GM23248 (cell line): Measurements from ENCODE around the gene EGF. TPM values are rescaled to one million over a fixed set of nuclear protein-coding genes. Genes with fewer than 3 reads are reported as not detected.

Experiments
- DNase-seq: peaks from one replicate; pipeline ENCODE4 v3.0.0-alpha.2; 2015
- H2AFZ ChIP-seq: fragments of 200-600 bp; sonication (generic); 2 replicates; pipeline ENCODE4 v1.6.1; 2016; ENCODE audit warnings: antibody characterized with exemption
- H3F3A ChIP-seq: fragments of 200-600 bp; sonication (generic); 2 replicates; pipeline ENCODE4 v1.6.1; 2016; ENCODE audit warnings: mild to moderate bottlenecking, antibody characterized with exemption, mixed run types; ENCODE audit not compliant: insufficient read depth
- H3K27ac ChIP-seq: fragments of 200-600 bp; sonication (generic); 2 replicates; pipeline ENCODE4 v1.5.1; 2016; ENCODE audit warnings: mild to moderate bottlenecking
- H3K27me3 ChIP-seq: fragments of 200-600 bp; sonication (generic); replicated peaks from 2 replicates; pipeline ENCODE4 v1.6.1; 2016; ENCODE audit warnings: mild to moderate bottlenecking; ENCODE audit not compliant: insufficient read depth
- H3K36me3 ChIP-seq: fragments of 200-600 bp; sonication (generic); 2 replicates; pipeline ENCODE4 v1.6.1; 2016; ENCODE audit warnings: low read depth, mild to moderate bottlenecking
- H3K4me1 ChIP-seq: fragments of 200-600 bp; sonication (generic); 2 replicates; pipeline ENCODE4 v1.6.1; 2016; ENCODE audit warnings: mild to moderate bottlenecking; ENCODE audit not compliant: insufficient read depth
- H3K4me2 ChIP-seq: fragments of 200-600 bp; sonication (generic); one replicate; pipeline ENCODE4 v1.6.1; 2016; ENCODE audit warnings: mild to moderate bottlenecking; ENCODE audit not compliant: unreplicated experiment
- H3K4me3 ChIP-seq: fragments of 200-600 bp; sonication (generic); 2 replicates; pipeline ENCODE4 v1.5.1; 2016; ENCODE audit warnings: mild to moderate bottlenecking
- H3K79me2 ChIP-seq: fragments of 200-600 bp; sonication (generic); 2 replicates; pipeline ENCODE4 v1.6.1; 2016; ENCODE audit warnings: mild to moderate bottlenecking; ENCODE audit not compliant: insufficient read depth
- H3K9ac ChIP-seq: fragments of 200-600 bp; sonication (generic); 2 replicates; pipeline ENCODE4 v1.6.1; 2016; ENCODE audit warnings: mild to moderate bottlenecking
- H3K9me2 ChIP-seq: fragments of 200-600 bp; sonication (generic); 2 replicates; pipeline ENCODE4 v1.6.1; 2016; ENCODE audit warnings: mixed run types, mild to moderate bottlenecking, moderate library complexity; ENCODE audit not compliant: insufficient read depth
- H3K9me3 ChIP-seq: fragments of 200-600 bp; sonication (generic); one replicate; pipeline ENCODE4 v1.6.1; 2017; ENCODE audit warnings: low read depth
- H4K20me1 ChIP-seq: fragments of 200-600 bp; sonication (generic); 2 replicates; pipeline ENCODE4 v1.6.0; 2016; ENCODE audit not compliant: insufficient read depth
- EZH2 ChIP-seq: fragments of 200-600 bp; sonication (generic); IDR thresholded peaks from 2 replicates; pipeline ENCODE4 v1.6.1; 2018; ENCODE audit warnings: antibody characterized with exemption, mild to moderate bottlenecking; ENCODE audit not compliant: insufficient read depth, poor library complexity, severe bottlenecking
- EZH2phosphoT487 ChIP-seq: fragments of 200-600 bp; sonication (generic); IDR thresholded peaks from 2 replicates; pipeline ENCODE4 v1.6.1; 2018; ENCODE audit warnings: antibody characterized with exemption, moderate library complexity, mild to moderate bottlenecking, low read depth; ENCODE audit not compliant: insufficient read depth
- WGBS, 2 experiments: methylation state at CpG; one replicate each; pipeline ENCODE4 v1.1.6; 2015 to 2017; ENCODE audit warnings: low lambda C conversion rate in 2 of 2, low coverage in 1 of 2; ENCODE audit errors: missing lambda C conversion rate in 2 of 2; 5-methylcytosine and 5-hydroxymethylcytosine counted together
- in situ Hi-C: fragments of 300-500 bp; cut with MboI; formaldehyde crosslinking; loops from 2 replicates; pipeline ENCODE4 v1.15.0; 2020
- polyA plus RNA-seq: library from polyadenylated mRNA; unstranded; fragments of >200 nt; fragmentation: Nextera tagmentation; extraction: Ambion mirVana; gene quantifications from 2 replicates; pipeline ENCODE4 v1.2.1, GENCODE V29; 2016
- total RNA-seq: library from RNA; depleted of rRNA; stranded (reverse); fragments of >200 nt; shearing (Covaris generic); gene quantifications from 2 replicates; pipeline ENCODE4 v1.2.3, GENCODE V29; 2014

The EGF gene
- total and polyA plus RNA-seq, 2 experiments from 2014 or later, result 0.43 TPM; not detected in 1

GRCh38 chr4:109969919-109970318 lies 57.2 kb downstream of the EGF start:
- Histone ChIP-seq H3K4me2 (no peak overlapping the region), H3K9ac (no peak overlapping the region), H3K36me3 (no peaks in the 10 kb centered on the region), H3K79me2 (no peaks in the 10 kb centered on the region), H3K9me2 (no peaks in the 10 kb centered on the region), H4K20me1 (no peaks in the 10 kb centered on the region), H3K4me3 (no peak overlapping the region), H2AFZ (no peak overlapping the region), H3K27me3 (no peaks in the 10 kb centered on the region), H3K4me1 (peaks cover 20% of the 10 kb centered on the region; the same call in 1 of the 2 replicates), H3F3A (peaks cover 6% of the 10 kb centered on the region), H3K27ac (no peak overlapping the region), H3K9me3 (no peaks in the 10 kb centered on the region)
- 70 to 71% methylated on average over 6 of the region's 6 CpGs for WGBS, 2 experiments
- TF ChIP-seq EZH2, result no peak
- no peak for TF ChIP-seq EZH2phosphoT487
- in situ Hi-C loops, result loop anchor here (10.0 kb wide), 1 partner anchor 535 kb away; the partner anchor contains the start of gene SEC24B
- DNase-seq, result no peak

- H3K4me2 ChIP-seq, result no peak overlapping the region
- H3K4me1 ChIP-seq, result peaks cover 9% of the 10 kb centered on the region; the same call in 1 of the 2 replicates
- no peaks in the 10 kb centered on the region for H3K9me2 ChIP-seq
- no peak for DNase-seq
- H4K20me1 ChIP-seq, result no peaks in the 10 kb centered on the region
- no peaks in the 10 kb centered on the region for H3K79me2 ChIP-seq
- no peak overlapping the region for H2AFZ ChIP-seq
- 60 to 61% methylated on average over 5 of the region's 5 CpGs for WGBS, 2 experiments
- H3K9ac ChIP-seq, result no peak overlapping the region
- TF ChIP-seq EZH2phosphoT487, result no peak
- no peak for TF ChIP-seq EZH2
- H3K4me3 ChIP-seq, result no peak overlapping the region
- H3F3A ChIP-seq, result peaks cover 5% of the 10 kb centered on the region
- no peaks in the 10 kb centered on the region for H3K36me3 ChIP-seq
- H3K9me3 ChIP-seq, result no peaks in the 10 kb centered on the region
- no peak overlapping the region for H3K27ac ChIP-seq
- in situ Hi-C loops, result loop anchor here (10.0 kb wide), 1 partner anchor 538 kb away; the partner anchor contains the start of gene SEC24B
- H3K27me3 ChIP-seq, result no peaks in the 10 kb centered on the region
These were observed 60.3 kb downstream of the EGF start for GRCh38 chr4:109972786-109973528.

- Histone ChIP-seq H3F3A (no peaks in the 10 kb centered on the region), H3K36me3 (no peaks in the 10 kb centered on the region), H3K4me2 (no peak overlapping the region), H3K27me3 (no peaks in the 10 kb centered on the region), H3K4me3 (no peak overlapping the region), H3K9me3 (no peaks in the 10 kb centered on the region), H3K9me2 (no peaks in the 10 kb centered on the region), H3K79me2 (no peaks in the 10 kb centered on the region), H2AFZ (no peak overlapping the region), H4K20me1 (no peaks in the 10 kb centered on the region), H3K9ac (no peak overlapping the region), H3K4me1 (0 out of 2 replicates have a peak, but pooled peaks cover 4% of the 10 kb centered on the region), H3K27ac (no peak overlapping the region)
- 55 to 100% methylated on average over 1 to 2 of the region's 2 CpGs for WGBS, 2 experiments
- DNase-seq, result no peak
- TF ChIP-seq EZH2phosphoT487, result no peak
- no peak for TF ChIP-seq EZH2
- in situ Hi-C loops, result loop anchor here (10.0 kb wide), 1 partner anchor 539 kb away; the partner anchor contains the start of gene SEC24B
These were observed 60.8 kb downstream of the EGF start for GRCh38 chr4:109973529-109973905.

GRCh38 chr4:109976189-109976588 lies 63.5 kb downstream of the EGF start:
- WGBS, 2 experiments, result 90 to 91% methylated on average over 6 of the region's 6 CpGs
- no peak overlapping the region for H3K4me2 ChIP-seq

More at GRCh38 chr4:109976189-109976588, 63.5 kb downstream of the EGF start:
- in situ Hi-C loops, result loop anchor here (10.0 kb wide), 1 partner anchor 541 kb away; the partner anchor contains the start of gene SEC24B
- Histone ChIP-seq H3K9me3 (no peaks in the 10 kb centered on the region), H3K36me3 (no peaks in the 10 kb centered on the region), H3K27ac (no peak overlapping the region), H3K79me2 (no peaks in the 10 kb centered on the region), H3K4me3 (no peak overlapping the region), H3K4me1 (peaks cover 17% of the 10 kb centered on the region), H3K9me2 (no peaks in the 10 kb centered on the region), H4K20me1 (no peaks in the 10 kb centered on the region), H3F3A (peaks cover 18% of the 10 kb centered on the region; the same call in 1 of the 2 replicates), H3K27me3 (no peaks in the 10 kb centered on the region), H3K9ac (no peak overlapping the region), H2AFZ (no peak overlapping the region)
- TF ChIP-seq EZH2 (no peak), EZH2phosphoT487 (no peak)
- DNase-seq, result no peak
